IMR-90 (cell line): Measurements from ENCODE around the gene AKNA. TPM values are rescaled to one million over a fixed set of nuclear protein-coding genes. Genes with fewer than 3 reads are reported as not detected.

Experiments
- ATAC-seq: fragments of 200-7000 bp; cut with Tn5 transposase; 2 replicates; pipeline ENCODE4 v1.9.1; 2020; ENCODE audit warnings: low read depth, mild to moderate bottlenecking, moderate library complexity
- BruUV-seq: library from RNA; stranded (reverse); fragments of 400-500 nt; replicated peaks from 2 replicates; lab custom pipeline; 2021; lab: Mats Ljungman, UMichigan
- CTCF ChIA-PET: fragments of 300-600 bp; formaldehyde crosslinking; extraction: SDS; loops from one replicate; lab custom pipeline; 2021; ENCODE audit warnings: antibody characterized with exemption; lab: Yijun Ruan, JAX
- POLR2A ChIA-PET: fragments of 300-600 bp; sonication (Branson Sonifier 250); formaldehyde crosslinking; loops from one replicate; lab custom pipeline; 2022; ENCODE audit warnings: antibody characterized with exemption; ENCODE audit not compliant: unreplicated experiment; lab: Charles Lee
- DNase-seq: peaks from one replicate; pipeline ENCODE4 v3.0.0; 2013
- H2AFZ ChIP-seq: replicated peaks from 2 replicates; pipeline ENCODE3; 2013; ENCODE audit warnings: low read length, mild to moderate bottlenecking; ENCODE audit not compliant: poor library complexity
- H2AK5ac ChIP-seq: 2 replicates; pipeline ENCODE4 v1.6.1; 2013; ENCODE audit warnings: low read depth, low read length, inconsistent platforms
- H2AK9ac ChIP-seq: replicated peaks from 2 replicates; pipeline ENCODE3; 2013; ENCODE audit warnings: mild to moderate bottlenecking, low read depth, low read length, moderate library complexity; ENCODE audit not compliant: poor library complexity
- H2BK120ac ChIP-seq: 2 replicates; pipeline ENCODE4 v1.6.1; 2013; ENCODE audit warnings: low read depth, low read length, inconsistent platforms
- H2BK15ac ChIP-seq: 3 replicates; pipeline ENCODE4 v1.6.1; 2013; ENCODE audit warnings: low read depth, low read length, inconsistent platforms
- H2BK20ac ChIP-seq: 2 replicates; pipeline ENCODE4 v1.6.1; 2013; ENCODE audit warnings: low read depth, mild to moderate bottlenecking, inconsistent platforms, low read length, moderate library complexity
- H2BK5ac ChIP-seq: 2 replicates; pipeline ENCODE4 v1.6.1; 2013; ENCODE audit warnings: mild to moderate bottlenecking, low read depth, low read length, inconsistent platforms; ENCODE audit not compliant: poor library complexity, severe bottlenecking
- H3K14ac ChIP-seq: replicated peaks from 2 replicates; pipeline ENCODE4 v1.6.1; 2013; ENCODE audit warnings: low read depth, low read length, inconsistent platforms
- H3K18ac ChIP-seq: 2 replicates; pipeline ENCODE4 v1.6.1; 2013; ENCODE audit warnings: low read depth, low read length, control low read depth
- H3K23ac ChIP-seq: 2 replicates; pipeline ENCODE4 v1.6.1; 2013; ENCODE audit warnings: low read depth, low read length, inconsistent platforms
- H3K27ac ChIP-seq: 2 replicates; pipeline ENCODE4 v1.5.1; 2013; ENCODE audit warnings: mild to moderate bottlenecking, control low read depth, low read length; ENCODE audit not compliant: insufficient read depth
- H3K27me3 ChIP-seq: 2 replicates; pipeline ENCODE4 v1.6.1; 2013; ENCODE audit warnings: low read length; ENCODE audit not compliant: control insufficient read depth, insufficient read depth
- H3K36me3 ChIP-seq: 2 replicates; pipeline ENCODE4 v1.6.1; 2013; ENCODE audit warnings: low read length, mixed read lengths; ENCODE audit not compliant: control insufficient read depth, insufficient read depth
- H3K4ac ChIP-seq: 2 replicates; pipeline ENCODE4 v1.6.1; 2013; ENCODE audit warnings: low read depth, low read length, inconsistent platforms
- H3K4me1 ChIP-seq: 2 replicates; pipeline ENCODE4 v1.6.1; 2013; ENCODE audit warnings: low read length, mixed read lengths; ENCODE audit not compliant: control insufficient read depth, insufficient read depth
- H3K4me2 ChIP-seq: 2 replicates; pipeline ENCODE4 v1.6.1; 2013; ENCODE audit warnings: low read depth, mild to moderate bottlenecking, control low read depth, low read length, moderate library complexity
- H3K4me3 ChIP-seq: 2 replicates; pipeline ENCODE4 v1.5.1; 2013; ENCODE audit warnings: low read depth, mild to moderate bottlenecking, control low read depth, low read length, moderate library complexity; ENCODE audit not compliant: insufficient read depth
- H3K56ac ChIP-seq: 2 replicates; pipeline ENCODE4 v1.6.1; 2013; ENCODE audit warnings: low read length, inconsistent platforms; ENCODE audit not compliant: insufficient read depth; ENCODE audit errors: extremely low read depth
- H3K79me1 ChIP-seq, 2 experiments: 2 replicates each; pipeline ENCODE4 v1.6.1; 2013; ENCODE audit warnings: low read length in 2 of 2, inconsistent platforms in 1 of 2, low read depth in 1 of 2
- H3K9ac ChIP-seq: 2 replicates; pipeline ENCODE4 v1.6.1; 2013; ENCODE audit warnings: low read depth, low read length, control low read depth
- H3K9me1 ChIP-seq: 2 replicates; pipeline ENCODE4 v1.6.1; 2013; ENCODE audit warnings: low read length, inconsistent platforms; ENCODE audit not compliant: insufficient read depth
- H3K9me3 ChIP-seq: 2 replicates; pipeline ENCODE4 v1.6.1; 2013; ENCODE audit warnings: low read length; ENCODE audit not compliant: control insufficient read depth, insufficient read depth
- H4K20me1 ChIP-seq: 2 replicates; pipeline ENCODE4 v1.6.1; 2013; ENCODE audit warnings: low read length, inconsistent platforms; ENCODE audit not compliant: insufficient read depth
- H4K5ac ChIP-seq: 2 replicates; pipeline ENCODE4 v1.6.1; 2013; ENCODE audit warnings: mild to moderate bottlenecking, low read depth, low read length, control low read depth
- H4K8ac ChIP-seq, 2 experiments: 2 replicates each; pipeline ENCODE4 v1.6.1; 2013; ENCODE audit warnings: low read depth in 2 of 2, low read length in 2 of 2, control low read depth in 1 of 2, inconsistent platforms in 1 of 2
- H4K91ac ChIP-seq: 2 replicates; pipeline ENCODE4 v1.6.1; 2013; ENCODE audit warnings: low read depth, low read length, inconsistent platforms; ENCODE audit not compliant: insufficient read depth
- CTCF ChIP-seq: conservative IDR thresholded peaks from 2 replicates; pipeline ENCODE4 v1.5.1; 2012; ENCODE audit warnings: mild to moderate bottlenecking, low read depth, low read length, improper control_type of control experiment
- MAZ ChIP-seq: IDR thresholded peaks from 2 replicates; pipeline ENCODE4 v1.6.1; 2012; ENCODE audit warnings: low read depth, mild to moderate bottlenecking, low read length, improper control_type of control experiment, moderate library complexity, borderline replicate concordance
- MXI1 ChIP-seq: IDR thresholded peaks from 2 replicates; pipeline ENCODE4 v1.6.1; 2012; ENCODE audit warnings: low read depth, mild to moderate bottlenecking, low read length, moderate library complexity, borderline replicate concordance
- RCOR1 ChIP-seq: IDR thresholded peaks from 2 replicates; pipeline ENCODE4 v1.6.1; 2012; ENCODE audit warnings: mild to moderate bottlenecking, low read length, improper control_type of control experiment; ENCODE audit not compliant: insufficient replicate concordance
- WGBS, 2 experiments: methylation state at CpG; one replicate each; pipeline versions ENCODE4 v1.1.5 to v1.1.7; 2013; ENCODE audit warnings: missing lambda C conversion rate in 2 of 2; ENCODE audit not compliant: insufficient read length in 1 of 2; ENCODE audit errors: extremely low coverage in 2 of 2; 5-methylcytosine and 5-hydroxymethylcytosine counted together
- dilution Hi-C: fragments of 300-500 bp; cut with HindIII; formaldehyde crosslinking; loops from one replicate; pipeline ENCODE4 v1.14.3; 2018; ENCODE audit warnings: low sequenced_read_pairs; ENCODE audit not compliant: unreplicated experiment
- in situ Hi-C: fragments of 300-500 bp; cut with MboI; formaldehyde crosslinking; loops from 3 replicates; pipeline ENCODE4 v1.14.3; 2019; ENCODE audit warnings: low sequenced_read_pairs, inconsistent platforms, mixed read lengths
- intact Hi-C: fragments of 100-400 bp; cut with micrococcal nuclease; formaldehyde crosslinking; loops from 2 replicates; pipeline ENCODE4 v1.10.0; 2022
- polyA plus RNA-seq, 3 experiments: library from polyadenylated mRNA; depleted of rRNA; stranded (reverse); fragments of >200 nt; gene quantifications; 2 replicates each; pipeline ENCODE4 v1.2.3, GENCODE V29; 2012; ENCODE audit warnings: low replicate concordance in 1 of 3
- total RNA-seq: library from RNA; depleted of rRNA; stranded (reverse); fragments of >200 nt; gene quantifications from 2 replicates; pipeline ENCODE4 v1.2.3, GENCODE V29; 2012

Gene AKNA
- total and polyA plus RNA-seq, 2 of the 4 experiments (the other 2 are of a cell fraction): 2.7 to 7.3 TPM

DNA sequence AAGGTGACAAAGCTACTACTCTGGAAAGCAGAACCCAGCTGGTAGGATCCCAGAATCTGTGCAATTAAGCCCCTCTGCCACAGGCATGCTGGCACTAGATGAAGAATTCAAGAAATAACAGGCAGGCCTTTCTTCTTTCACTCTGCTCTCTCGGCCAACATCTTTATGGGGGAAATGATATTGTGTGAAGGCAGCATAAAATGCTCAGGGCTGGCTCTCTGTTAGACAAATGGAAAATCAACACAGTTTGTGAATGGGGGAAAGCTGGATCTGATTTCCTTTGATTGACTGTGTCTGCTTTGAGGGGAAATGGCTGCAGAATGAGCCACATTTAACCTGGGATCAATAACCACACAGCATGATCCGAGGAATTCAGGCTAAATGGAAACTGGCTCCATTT is 29.1 kb upstream of the AKNA start:
- Histone ChIP-seq H3K4ac (no peak overlapping the region), H2BK20ac (no peak overlapping the region), H4K5ac (no peak overlapping the region), H2AFZ (no peak overlapping the region), H3K9me3 (no peaks in the 10 kb centered on the region), H3K14ac (no peak overlapping the region), H3K79me1 (no peaks in the 10 kb centered on the region), H4K91ac (no peak overlapping the region), H3K27me3 (peaks cover 30% of the 10 kb centered on the region), H3K18ac (no peak overlapping the region), H3K4me1 (peaks cover 15% of the 10 kb centered on the region; the same call in 1 of the 2 replicates), H3K4me2 (no peak overlapping the region), H3K27ac (no peak overlapping the region), H2BK120ac (no peak overlapping the region), H3K9ac (no peak overlapping the region), H3K36me3 (no peaks in the 10 kb centered on the region), H3K23ac (no peak overlapping the region), H3K56ac (no peak overlapping the region), H3K4me3 (no peak overlapping the region), H2BK5ac (no peak overlapping the region), H3K9me1 (peaks cover 8% of the 10 kb centered on the region; the same call in 1 of the 2 replicates), H2AK9ac (no peak overlapping the region), H2BK15ac (no peak overlapping the region), H2AK5ac (no peak overlapping the region), H4K8ac (no peak overlapping the region), H4K20me1 (no peaks in the 10 kb centered on the region)
- in situ Hi-C loops: loop anchor here (10.0 kb wide), 1 partner anchor 598 kb away; no protein-coding TSS in a partner anchor
- DNase-seq (no peak), ATAC-seq (no peak)
- intact Hi-C loops: no loop called here
- no CpG with 5 or more reads among the region's 2 CpGs for WGBS, 2 experiments
- dilution Hi-C loops: no loop called here
- no peak for TF ChIP-seq MAZ
- no peak for TF ChIP-seq RCOR1
- TF ChIP-seq CTCF: no peak
- TF ChIP-seq MXI1: no peak
- BruUV-seq: no TSS peak
- POLR2A ChIA-PET: interaction anchor here (0.5 kb wide), 1 partner anchor 180 kb away, joined by 5 read pairs; no protein-coding TSS in a partner anchor
- CTCF ChIA-PET: interaction anchor here (0.5 to 1.8 kb wide), 9 partner anchors 9 to 540 kb away, joined by 3 to 15 read pairs (median 3); no protein-coding TSS in a partner anchor
